ENCODE results near the gene LIPJ.

DNA sequence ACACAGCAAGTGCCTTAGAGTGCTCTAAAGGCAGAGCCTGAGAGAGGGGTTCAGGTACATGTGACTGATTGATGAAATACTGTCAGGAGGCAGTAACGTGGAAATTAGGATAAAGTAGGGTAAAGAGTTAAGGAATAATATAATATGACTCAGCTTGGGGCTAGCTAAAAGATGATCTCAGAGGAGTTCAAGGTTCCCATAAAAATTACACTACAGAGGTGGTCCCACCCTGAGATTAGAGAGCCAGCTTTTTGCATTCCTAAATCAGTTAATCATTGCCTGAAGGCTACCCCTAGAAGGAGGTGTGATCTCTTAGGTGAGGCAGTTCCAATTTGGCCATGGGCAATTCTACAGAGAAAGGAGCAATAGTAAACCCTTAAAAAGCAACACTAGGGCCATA lies 5.8 kb downstream of the LIPJ start:
- TF ChIP-seq, protein P1, sequence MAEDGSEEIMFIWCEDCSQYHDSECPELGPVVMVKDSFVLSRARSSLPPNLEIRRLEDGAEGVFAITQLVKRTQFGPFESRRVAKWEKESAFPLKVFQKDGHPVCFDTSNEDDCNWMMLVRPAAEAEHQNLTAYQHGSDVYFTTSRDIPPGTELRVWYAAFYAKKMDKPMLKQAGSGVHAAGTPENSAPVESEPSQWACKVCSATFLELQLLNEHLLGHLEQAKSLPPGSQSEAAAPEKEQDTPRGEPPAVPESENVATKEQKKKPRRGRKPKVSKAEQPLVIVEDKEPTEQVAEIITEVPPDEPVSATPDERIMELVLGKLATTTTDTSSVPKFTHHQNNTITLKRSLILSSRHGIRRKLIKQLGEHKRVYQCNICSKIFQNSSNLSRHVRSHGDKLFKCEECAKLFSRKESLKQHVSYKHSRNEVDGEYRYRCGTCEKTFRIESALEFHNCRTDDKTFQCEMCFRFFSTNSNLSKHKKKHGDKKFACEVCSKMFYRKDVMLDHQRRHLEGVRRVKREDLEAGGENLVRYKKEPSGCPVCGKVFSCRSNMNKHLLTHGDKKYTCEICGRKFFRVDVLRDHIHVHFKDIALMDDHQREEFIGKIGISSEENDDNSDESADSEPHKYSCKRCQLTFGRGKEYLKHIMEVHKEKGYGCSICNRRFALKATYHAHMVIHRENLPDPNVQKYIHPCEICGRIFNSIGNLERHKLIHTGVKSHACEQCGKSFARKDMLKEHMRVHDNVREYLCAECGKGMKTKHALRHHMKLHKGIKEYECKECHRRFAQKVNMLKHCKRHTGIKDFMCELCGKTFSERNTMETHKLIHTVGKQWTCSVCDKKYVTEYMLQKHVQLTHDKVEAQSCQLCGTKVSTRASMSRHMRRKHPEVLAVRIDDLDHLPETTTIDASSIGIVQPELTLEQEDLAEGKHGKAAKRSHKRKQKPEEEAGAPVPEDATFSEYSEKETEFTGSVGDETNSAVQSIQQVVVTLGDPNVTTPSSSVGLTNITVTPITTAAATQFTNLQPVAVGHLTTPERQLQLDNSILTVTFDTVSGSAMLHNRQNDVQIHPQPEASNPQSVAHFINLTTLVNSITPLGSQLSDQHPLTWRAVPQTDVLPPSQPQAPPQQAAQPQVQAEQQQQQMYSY (CRISPR knock-in tag; IDR thresholded peaks at IDR 0.05), result no peak
- TF ChIP-seq, protein P2, sequence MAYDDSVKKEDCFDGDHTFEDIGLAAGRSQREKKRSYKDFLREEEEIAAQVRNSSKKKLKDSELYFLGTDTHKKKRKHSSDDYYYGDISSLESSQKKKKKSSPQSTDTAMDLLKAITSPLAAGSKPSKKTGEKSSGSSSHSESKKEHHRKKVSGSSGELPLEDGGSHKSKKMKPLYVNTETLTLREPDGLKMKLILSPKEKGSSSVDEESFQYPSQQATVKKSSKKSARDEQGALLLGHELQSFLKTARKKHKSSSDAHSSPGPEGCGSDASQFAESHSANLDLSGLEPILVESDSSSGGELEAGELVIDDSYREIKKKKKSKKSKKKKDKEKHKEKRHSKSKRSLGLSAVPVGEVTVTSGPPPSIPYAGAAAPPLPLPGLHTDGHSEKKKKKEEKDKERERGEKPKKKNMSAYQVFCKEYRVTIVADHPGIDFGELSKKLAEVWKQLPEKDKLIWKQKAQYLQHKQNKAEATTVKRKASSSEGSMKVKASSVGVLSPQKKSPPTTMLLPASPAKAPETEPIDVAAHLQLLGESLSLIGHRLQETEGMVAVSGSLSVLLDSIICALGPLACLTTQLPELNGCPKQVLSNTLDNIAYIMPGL (CRISPR knock-in tag; IDR thresholded peaks at IDR 0.05), result no peak
- TF ChIP-seq, protein P3, sequence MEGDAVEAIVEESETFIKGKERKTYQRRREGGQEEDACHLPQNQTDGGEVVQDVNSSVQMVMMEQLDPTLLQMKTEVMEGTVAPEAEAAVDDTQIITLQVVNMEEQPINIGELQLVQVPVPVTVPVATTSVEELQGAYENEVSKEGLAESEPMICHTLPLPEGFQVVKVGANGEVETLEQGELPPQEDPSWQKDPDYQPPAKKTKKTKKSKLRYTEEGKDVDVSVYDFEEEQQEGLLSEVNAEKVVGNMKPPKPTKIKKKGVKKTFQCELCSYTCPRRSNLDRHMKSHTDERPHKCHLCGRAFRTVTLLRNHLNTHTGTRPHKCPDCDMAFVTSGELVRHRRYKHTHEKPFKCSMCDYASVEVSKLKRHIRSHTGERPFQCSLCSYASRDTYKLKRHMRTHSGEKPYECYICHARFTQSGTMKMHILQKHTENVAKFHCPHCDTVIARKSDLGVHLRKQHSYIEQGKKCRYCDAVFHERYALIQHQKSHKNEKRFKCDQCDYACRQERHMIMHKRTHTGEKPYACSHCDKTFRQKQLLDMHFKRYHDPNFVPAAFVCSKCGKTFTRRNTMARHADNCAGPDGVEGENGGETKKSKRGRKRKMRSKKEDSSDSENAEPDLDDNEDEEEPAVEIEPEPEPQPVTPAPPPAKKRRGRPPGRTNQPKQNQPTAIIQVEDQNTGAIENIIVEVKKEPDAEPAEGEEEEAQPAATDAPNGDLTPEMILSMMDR (IDR thresholded peaks at IDR 0.05), result no peak
- TF ChIP-seq, protein P4, sequence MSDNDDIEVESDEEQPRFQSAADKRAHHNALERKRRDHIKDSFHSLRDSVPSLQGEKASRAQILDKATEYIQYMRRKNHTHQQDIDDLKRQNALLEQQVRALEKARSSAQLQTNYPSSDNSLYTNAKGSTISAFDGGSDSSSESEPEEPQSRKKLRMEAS (CRISPR knock-in tag; IDR thresholded peaks at IDR 0.05), result no peak
- TF ChIP-seq, protein P5, sequence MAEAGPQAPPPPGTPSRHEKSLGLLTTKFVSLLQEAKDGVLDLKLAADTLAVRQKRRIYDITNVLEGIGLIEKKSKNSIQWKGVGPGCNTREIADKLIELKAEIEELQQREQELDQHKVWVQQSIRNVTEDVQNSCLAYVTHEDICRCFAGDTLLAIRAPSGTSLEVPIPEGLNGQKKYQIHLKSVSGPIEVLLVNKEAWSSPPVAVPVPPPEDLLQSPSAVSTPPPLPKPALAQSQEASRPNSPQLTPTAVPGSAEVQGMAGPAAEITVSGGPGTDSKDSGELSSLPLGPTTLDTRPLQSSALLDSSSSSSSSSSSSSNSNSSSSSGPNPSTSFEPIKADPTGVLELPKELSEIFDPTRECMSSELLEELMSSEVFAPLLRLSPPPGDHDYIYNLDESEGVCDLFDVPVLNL (CRISPR knock-in tag; IDR thresholded peaks at IDR 0.05; ENCODE audit: borderline replicate concordance, low read depth), result no peak
- no peak for TF ChIP-seq MXD4 (CRISPR knock-in tag; IDR thresholded peaks at IDR 0.05; ENCODE audit: borderline replicate concordance)
- no peak for TF ChIP-seq ATF1 (CRISPR knock-in tag; IDR thresholded peaks at IDR 0.05)
- no peak for TF ChIP-seq CREM (CRISPR knock-in tag; IDR thresholded peaks at IDR 0.05)
- no peak for TF ChIP-seq ZNF263 (CRISPR knock-in tag; IDR thresholded peaks at IDR 0.05; ENCODE audit: low read depth)
- TF ChIP-seq, protein P6, sequence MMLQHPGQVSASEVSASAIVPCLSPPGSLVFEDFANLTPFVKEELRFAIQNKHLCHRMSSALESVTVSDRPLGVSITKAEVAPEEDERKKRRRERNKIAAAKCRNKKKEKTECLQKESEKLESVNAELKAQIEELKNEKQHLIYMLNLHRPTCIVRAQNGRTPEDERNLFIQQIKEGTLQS (CRISPR knock-in tag; conservative IDR thresholded peaks at IDR 0.05), result no peak
- no peak for TF ChIP-seq SMAD3 (CRISPR knock-in tag; IDR thresholded peaks at IDR 0.05; ENCODE audit: borderline replicate concordance)
